ENCODE measurements around the gene ARHGAP9. TPM values are rescaled to one million over a fixed set of nuclear protein-coding genes. Genes with fewer than 3 reads are reported as not detected.

The ARHGAP9 gene
- total RNA-seq, 2 donors from 2014 or later, result 32.0 to 32.5 TPM

GRCh38 chr12:57469296-57470164 is 10.1 kb downstream of the ARHGAP9 start:
- Histone ChIP-seq H3K4me1 (ENCODE audit: control insufficient read depth in 1 of 2, low read depth in 2 of 2) (no peaks in the 10 kb centered on the region), H3K27me3 (replicated peaks; ENCODE audit: insufficient read depth) (no peaks in the 10 kb centered on the region), H3K9me3 (no peaks in the 10 kb centered on the region), H3K4me3 (no peak overlapping the region), H3K27ac (no peak overlapping the region), H3K36me3 (no peaks in the 10 kb centered on the region)
- no peak for ATAC-seq (ENCODE audit: insufficient number of reproducible peaks, low FRiP score, low read depth)
- DNase-seq (ENCODE audit: low spot score), result no peak
- no peak for TF ChIP-seq CTCF (IDR thresholded peaks at IDR 0.05)

GRCh38 chr12:57467915-57468314 is 11.8 kb downstream of the ARHGAP9 start:
- ATAC-seq (ENCODE audit: insufficient number of reproducible peaks, low FRiP score, low read depth) (no peak), DNase-seq (ENCODE audit: low spot score) (no peak)
- no peaks in the 10 kb centered on the region for H3K36me3 ChIP-seq
- H3K4me3 ChIP-seq, result no peak overlapping the region
- H3K4me1 ChIP-seq (ENCODE audit: control insufficient read depth in 1 of 2, low read depth in 2 of 2), result no peaks in the 10 kb centered on the region
- no peaks in the 10 kb centered on the region for H3K27me3 ChIP-seq (replicated peaks; ENCODE audit: insufficient read depth)
- H3K9me3 ChIP-seq, result no peaks in the 10 kb centered on the region
- no peak overlapping the region for H3K27ac ChIP-seq
- no peak for TF ChIP-seq CTCF (IDR thresholded peaks at IDR 0.05)

DNA sequence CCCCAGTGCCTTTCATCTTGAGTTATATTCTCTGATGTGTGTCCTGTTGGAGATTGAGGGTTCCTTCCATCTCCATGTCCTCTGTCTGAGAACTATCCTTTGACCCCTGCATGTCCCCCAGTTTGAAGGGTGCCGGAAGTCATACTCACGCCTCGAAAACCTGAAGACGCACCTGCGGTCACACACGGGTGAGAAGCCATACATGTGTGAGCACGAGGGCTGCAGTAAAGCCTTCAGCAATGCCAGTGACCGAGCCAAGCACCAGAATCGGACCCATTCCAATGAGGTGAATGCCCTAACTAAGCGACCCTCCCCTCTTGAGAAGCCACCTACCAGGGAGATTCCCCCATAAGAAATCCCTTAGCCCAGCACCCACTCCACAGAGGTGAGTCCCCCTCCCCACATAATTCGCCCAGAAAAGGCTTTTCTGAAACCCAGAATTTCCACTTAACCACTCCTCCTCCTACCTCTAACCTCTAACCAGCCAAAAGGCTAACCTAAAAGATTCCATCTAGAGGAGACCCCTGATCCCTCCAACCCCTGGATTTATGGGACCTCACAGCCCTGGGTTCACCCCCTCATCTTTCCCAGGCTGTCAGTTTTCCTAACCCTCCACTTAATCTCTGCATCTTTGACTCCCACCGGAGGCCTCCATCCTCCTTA is 12.3 kb downstream of the ARHGAP9 start:
- no peaks in the 10 kb centered on the region for H3K4me1 ChIP-seq (ENCODE audit: control insufficient read depth in 1 of 2, low read depth in 2 of 2)
- no peaks in the 10 kb centered on the region for H3K9me3 ChIP-seq
- DNase-seq (ENCODE audit: low spot score) (no peak), ATAC-seq (ENCODE audit: insufficient number of reproducible peaks, low FRiP score, low read depth) (no peak)
- no peaks in the 10 kb centered on the region for H3K36me3 ChIP-seq
- no peak overlapping the region for H3K4me3 ChIP-seq
- TF ChIP-seq CTCF (IDR thresholded peaks at IDR 0.05), result no peak
- no peaks in the 10 kb centered on the region for H3K27me3 ChIP-seq (replicated peaks; ENCODE audit: insufficient read depth)
- no peak overlapping the region for H3K27ac ChIP-seq

GRCh38 chr12:57465747-57466505 is 13.7 kb downstream of the ARHGAP9 start:
- Histone ChIP-seq H3K36me3 (no peaks in the 10 kb centered on the region), H3K27me3 (replicated peaks; ENCODE audit: insufficient read depth) (no peaks in the 10 kb centered on the region)

More at GRCh38 chr12:57465747-57466505, 13.7 kb downstream of the ARHGAP9 start:
- no peak overlapping the region for H3K4me3 ChIP-seq
- no peaks in the 10 kb centered on the region for H3K9me3 ChIP-seq
- no peak overlapping the region for H3K27ac ChIP-seq
- no peak for DNase-seq (ENCODE audit: low spot score)
- no peak for ATAC-seq (ENCODE audit: insufficient number of reproducible peaks, low FRiP score, low read depth)
- no peak for TF ChIP-seq CTCF (IDR thresholded peaks at IDR 0.05)
- H3K4me1 ChIP-seq (ENCODE audit: control insufficient read depth in 1 of 2, low read depth in 2 of 2), result peaks cover 4 to 5% of the 10 kb centered on the region in 2 donors
